ENCODE results near the gene AHCY.
"Not testable (repeated sequence)": the region's sequence is repeated elsewhere in the genome, so short reads cannot be mapped to it uniquely, and the experiment has no call there.

The AHCY gene

DNA sequence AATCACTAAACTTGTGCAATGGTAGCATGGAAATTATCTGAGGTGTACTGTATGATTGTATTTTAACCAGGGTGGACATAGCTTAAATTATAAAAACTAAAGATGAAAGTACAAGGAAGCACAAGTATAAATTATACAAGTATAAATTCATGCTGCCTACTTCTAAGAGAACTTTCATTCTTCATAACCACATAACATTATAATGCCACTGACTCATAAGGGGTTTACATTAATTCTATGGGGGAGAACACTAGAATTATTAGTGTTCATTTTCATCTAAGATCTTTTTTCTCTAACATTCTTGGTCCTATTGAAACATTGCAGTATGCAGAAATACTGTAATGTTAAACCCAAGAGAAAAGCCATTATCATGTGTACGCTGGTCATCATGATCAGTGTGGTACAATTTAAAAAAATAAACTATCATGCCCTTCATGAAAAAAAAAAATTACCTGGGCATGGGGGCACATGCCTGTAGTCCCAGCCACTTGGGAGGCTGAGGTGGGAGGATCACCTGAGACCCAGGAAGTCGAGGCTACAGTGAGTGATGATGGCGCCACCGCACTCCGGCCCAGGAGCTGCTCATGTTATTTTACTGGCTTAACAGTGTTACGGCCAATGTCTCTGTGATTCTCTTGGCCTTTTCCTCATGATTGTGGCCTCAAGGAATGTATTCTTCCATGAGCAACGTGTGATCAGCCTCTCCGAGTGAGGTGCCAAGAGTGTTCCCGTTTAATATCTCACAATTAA is 25.9 kb upstream of the AHCY start:
- in situ Hi-C loops (cut with HindIII; ENCODE audit: low pct_ligation_motif_present, low pct_unique_long_range_greater_than_20kb, low sequenced_read_pairs): no loop called here
- no peak for DNase-seq

DNA sequence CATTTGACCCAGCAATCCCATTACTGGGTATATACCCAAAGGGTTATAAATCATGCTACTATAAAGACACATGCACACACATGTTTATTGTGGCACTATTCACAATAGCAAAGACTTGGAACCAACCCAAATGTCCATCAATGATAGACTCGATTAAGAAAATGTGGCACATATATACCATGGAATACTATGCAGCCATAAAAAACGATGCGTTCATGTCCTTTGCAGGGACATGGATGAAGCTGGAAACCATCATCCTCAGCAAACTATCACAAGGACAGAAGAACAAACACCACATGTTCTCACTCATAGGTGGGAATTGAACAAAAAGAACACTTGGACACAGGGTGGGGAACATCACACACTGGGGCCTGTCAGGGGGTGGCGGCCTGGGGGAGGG is 25.1 kb upstream of the AHCY start:
- DNase-seq; in situ Hi-C loops (cut with HindIII; ENCODE audit: low pct_ligation_motif_present, low pct_unique_long_range_greater_than_20kb, low sequenced_read_pairs): not testable (repeated sequence)

DNA sequence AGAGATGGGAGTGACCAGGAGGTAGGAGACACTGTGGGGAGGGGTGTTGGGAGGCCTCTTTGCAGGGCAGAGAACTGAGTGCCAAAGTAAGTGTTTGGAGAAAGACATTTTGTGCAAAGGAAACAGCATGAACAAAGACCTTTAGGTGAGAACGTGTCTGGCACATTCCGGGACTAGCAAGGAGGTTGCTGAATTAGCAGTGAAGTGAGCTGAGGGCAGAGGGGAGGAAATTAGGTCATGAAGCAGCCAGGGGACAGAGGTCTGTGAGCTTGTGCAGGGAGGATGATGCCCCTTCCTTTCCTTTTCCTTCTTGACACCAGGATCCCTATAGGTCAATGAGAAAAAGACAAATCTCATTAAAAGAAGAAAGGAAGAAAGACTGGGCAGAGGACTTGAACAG is 21.4 kb upstream of the AHCY start:
- DNase-seq: no peak
- in situ Hi-C loops (cut with HindIII; ENCODE audit: low pct_ligation_motif_present, low pct_unique_long_range_greater_than_20kb, low sequenced_read_pairs): no loop called here

DNA sequence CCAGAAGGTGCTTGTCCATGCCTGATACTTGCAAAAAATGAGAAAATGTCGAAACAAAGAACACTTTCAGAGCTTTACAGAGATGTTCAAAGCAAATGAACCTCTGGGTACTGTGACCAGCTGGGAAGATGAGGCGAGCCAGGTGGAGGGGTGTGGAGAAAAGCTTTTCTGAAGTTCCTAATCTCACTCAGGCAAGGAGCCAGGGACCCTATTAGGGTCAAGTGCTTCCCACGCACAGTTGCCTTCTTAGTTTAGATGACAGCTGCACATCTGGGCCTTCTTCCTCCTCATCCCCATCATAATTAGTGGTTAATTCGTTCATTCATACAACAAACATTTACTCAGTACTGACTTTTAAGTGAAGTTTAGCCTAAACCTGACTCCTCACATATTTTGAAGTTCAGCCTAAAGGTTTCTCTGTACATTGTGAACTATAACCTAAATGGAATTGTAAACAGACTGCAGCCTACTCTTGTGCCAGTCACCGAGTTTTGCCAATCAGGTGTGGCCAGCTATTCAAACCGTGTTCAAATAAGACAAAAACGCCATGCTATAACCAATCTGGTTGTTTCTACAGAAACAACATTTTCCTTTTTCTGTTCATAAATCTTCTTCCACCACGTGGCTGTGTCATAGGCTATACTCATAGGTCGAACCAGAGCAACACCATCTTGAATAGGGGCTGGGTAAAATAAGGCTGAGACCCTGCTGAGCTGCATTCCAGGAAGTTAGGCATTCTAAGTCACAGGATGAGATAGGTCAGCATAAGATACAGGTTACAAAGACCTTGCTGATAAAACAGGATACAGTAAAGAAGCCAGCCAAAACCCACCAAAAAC is 19.3 kb upstream of the AHCY start:
- DNase-seq: no peak
- in situ Hi-C loops (cut with HindIII; ENCODE audit: low pct_ligation_motif_present, low pct_unique_long_range_greater_than_20kb, low sequenced_read_pairs): no loop called here

DNA sequence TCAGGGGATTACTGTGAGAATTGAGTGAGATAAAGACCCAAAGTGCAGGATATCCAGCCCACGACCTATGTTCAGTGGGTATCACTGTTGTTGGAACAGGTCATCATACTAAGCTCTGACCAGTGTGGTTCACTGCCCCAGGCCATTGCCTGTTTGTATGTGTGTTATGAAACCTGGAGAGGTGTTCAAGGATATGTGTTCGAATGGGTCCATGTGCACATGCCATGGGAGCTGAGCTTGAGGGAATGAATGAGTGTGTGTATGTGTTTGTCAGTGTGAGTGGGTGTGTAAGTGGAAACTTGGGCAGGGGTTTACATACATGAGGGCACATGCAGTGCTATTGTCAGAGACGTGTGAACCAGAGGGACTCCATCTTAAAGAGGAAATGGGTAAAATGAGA is 17.7 kb upstream of the AHCY start:
- no peak for DNase-seq
- in situ Hi-C loops (cut with HindIII; ENCODE audit: low pct_ligation_motif_present, low pct_unique_long_range_greater_than_20kb, low sequenced_read_pairs): no loop called here

DNA sequence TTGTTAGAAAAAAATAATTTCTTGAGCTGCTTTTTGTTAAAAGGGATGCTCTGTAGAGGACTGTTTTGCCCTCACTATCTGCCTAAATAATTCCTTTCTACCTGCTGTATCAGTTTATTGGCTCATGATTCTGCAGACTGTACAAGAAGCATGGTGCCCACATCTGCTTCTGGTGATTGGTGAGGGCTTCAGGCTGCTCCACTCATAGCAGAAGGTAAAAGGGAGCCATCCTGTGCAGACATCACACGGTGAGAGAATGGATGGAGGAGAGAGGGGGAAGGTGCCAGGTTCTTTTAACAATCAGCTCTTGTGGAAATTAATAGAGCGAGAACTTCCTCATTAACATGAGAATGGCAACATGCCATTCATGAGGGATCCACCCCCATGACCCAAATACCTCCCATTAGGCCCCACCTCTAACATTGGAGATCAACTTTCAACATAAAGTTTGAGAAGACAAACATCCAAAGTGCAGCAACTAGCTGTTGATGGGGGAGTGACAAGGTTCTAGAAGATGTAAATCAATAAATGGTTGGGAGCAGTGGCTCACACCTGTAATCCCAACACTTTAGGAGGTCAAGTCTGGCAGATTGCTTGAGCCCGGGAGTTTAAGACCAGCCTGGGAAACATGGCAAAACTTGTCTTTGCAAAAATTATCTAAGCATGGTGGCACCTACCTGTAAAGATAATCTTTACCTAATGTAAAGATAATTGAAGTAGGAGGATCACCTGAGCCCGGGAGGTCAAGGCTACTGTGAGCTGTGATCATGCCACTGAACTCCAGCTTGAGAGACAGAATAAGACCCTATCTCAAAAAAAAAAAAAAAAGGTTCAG is 15.7 kb upstream of the AHCY start:
- in situ Hi-C loops (cut with HindIII; ENCODE audit: low pct_ligation_motif_present, low pct_unique_long_range_greater_than_20kb, low sequenced_read_pairs): no loop called here
- no peak for DNase-seq

DNA sequence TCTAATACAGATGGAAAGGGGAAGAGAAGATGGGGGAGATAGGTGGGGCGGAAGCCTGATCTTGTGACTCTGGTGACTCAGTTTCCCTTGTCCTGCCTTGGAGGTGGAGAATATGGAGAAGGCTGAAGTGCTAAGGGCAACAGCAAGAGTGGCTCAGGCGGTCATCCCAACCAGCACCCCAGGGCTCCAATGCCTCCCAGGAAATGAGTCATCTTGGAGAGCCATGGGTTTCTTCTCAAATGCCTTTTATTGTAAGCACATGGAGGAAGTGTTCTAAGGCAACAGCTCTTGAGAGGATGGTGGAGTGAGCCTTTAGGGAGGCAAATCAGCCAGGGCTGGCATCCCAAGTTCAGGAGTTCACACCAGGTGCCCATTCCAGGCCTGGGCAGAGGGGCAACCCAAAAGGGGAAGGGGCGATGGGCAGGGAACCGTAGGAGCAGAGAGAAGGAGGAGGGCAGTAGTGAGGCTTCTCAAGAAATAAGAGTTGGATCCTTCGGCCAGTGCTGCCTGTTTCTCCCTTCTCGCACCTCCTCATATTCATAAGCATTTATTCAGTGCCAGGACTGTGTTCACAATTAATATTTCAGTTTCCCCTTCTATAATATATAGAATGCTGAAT is 13.2 kb upstream of the AHCY start:
- peak; percentile 43 for DNase-seq
- in situ Hi-C loops (cut with HindIII; ENCODE audit: low pct_ligation_motif_present, low pct_unique_long_range_greater_than_20kb, low sequenced_read_pairs): no loop called here

DNA sequence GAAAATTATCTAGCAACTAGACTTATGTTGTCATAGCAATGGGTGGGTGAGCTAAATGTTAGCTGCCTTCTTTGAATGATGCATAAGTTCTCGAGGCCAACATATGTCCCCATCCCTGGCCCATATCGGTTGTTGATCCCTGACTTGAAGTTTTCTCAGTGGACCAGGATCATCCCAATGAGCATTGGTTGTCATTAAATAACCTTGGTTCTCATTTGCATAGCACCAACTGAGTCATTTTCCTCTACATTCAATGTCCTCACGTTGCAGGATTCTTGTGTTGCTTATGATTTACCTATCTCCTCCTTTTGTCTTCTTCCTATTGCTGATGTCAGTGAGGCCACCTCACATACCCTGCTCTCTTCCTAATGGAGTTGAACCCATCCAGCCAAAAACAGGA is 12.1 kb upstream of the AHCY start:
- in situ Hi-C loops (cut with HindIII; ENCODE audit: low pct_ligation_motif_present, low pct_unique_long_range_greater_than_20kb, low sequenced_read_pairs): no loop called here
- no peak for DNase-seq

DNA sequence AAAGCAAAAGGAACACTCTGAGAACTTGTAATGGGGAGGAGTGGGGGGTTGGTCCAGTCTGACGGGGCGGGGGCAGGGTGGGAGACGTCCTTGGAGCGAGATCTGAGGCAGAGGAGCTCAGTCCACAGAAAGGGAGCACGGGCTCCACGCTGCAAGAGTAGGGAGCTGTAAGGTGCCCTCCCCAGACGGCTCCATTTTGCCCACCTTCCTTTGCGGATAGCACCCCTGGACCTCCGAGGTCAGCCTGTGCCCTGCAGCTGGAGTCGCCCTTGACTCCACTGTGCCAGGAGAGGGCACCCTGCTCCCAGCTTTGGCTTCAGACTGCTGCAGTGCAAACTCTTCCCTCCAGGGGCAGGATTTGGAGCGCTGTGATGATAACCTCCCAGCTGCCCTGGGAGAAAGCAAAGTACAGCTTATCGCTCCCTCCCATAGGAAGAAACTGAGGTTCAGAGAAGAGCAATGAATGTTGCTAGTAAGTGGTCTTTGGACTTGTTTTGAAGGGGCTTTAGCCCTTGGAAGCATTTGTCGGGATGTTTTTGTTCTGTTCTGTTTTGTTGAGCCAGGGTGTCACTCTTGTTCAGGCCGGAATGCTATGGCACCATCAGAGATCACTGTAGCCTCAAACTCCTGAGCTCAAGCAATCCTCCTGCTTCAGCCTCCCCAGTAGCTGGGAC is 9.5 kb upstream of the AHCY start:
- in situ Hi-C loops (cut with HindIII; ENCODE audit: low pct_ligation_motif_present, low pct_unique_long_range_greater_than_20kb, low sequenced_read_pairs): no loop called here
- peak; percentile 86 for DNase-seq

DNA sequence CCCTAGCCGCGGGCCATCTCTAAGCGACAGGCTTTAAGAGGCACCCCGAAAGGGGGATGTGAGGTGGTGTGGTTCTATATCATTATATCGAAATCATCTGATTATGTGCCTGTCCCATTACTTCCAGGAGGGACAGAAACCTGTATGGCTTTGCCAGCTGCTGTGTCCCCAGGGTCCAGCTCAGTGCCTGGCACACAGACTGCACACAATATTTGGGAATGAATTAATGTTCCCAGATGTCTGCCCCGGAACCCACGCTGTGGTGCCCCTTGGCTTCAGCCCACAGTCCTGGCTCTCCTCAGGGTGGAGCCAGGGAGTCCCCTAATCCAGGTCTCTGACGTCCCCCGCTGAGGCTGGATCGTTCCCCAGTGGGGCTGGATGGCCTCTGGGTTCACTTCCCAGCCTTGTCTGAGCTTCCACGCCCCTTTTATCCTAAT is 8.9 kb upstream of the AHCY start:
- in situ Hi-C loops (cut with HindIII; ENCODE audit: low pct_ligation_motif_present, low pct_unique_long_range_greater_than_20kb, low sequenced_read_pairs): no loop called here
- no peak for DNase-seq

DNA sequence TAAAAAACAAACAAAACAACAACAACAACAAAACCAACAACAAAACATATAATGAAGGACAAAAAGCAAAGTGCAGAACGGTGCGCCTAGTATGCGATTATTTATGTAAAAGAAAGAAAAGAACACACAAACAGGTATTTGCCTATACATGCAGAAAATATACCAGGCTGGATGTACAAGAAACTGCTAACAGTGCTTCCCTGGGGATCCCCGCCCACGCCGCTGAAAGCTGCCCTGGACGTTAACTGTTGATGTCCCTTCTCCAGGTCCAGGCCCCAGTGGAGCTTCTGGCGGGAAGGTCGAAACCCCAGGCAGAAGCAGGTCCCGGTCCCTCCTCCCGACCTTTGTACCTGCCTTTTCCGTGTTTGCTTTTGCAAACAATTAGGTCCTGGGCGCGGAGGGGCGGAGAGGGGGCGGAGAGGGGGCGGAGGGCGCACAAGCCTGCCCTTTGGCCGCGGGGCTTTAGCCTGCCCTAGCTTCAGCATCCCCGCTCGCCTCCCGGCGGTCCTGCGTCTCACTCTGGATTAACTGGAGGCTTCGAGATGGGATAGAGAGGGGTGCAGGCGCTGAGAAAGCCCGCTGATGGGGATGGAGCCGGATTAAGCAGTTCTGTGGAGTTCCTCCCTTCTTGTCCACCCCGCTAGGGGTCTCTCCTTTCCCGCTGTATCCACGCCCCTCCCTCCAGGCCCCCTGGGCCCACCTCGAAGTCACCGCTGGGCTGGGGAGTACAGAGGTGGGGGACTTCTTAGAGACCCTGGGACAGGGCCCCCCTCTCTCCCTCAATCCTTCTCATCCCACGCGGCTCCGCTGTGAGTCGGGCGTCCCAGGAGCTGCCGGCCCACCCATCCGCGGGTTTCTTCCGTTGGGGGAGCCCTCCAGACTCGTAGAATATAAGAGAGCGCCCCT is 8.2 kb upstream of the AHCY start:
- in situ Hi-C loops (cut with HindIII; ENCODE audit: low pct_ligation_motif_present, low pct_unique_long_range_greater_than_20kb, low sequenced_read_pairs): no loop called here
- no peak for DNase-seq

DNA sequence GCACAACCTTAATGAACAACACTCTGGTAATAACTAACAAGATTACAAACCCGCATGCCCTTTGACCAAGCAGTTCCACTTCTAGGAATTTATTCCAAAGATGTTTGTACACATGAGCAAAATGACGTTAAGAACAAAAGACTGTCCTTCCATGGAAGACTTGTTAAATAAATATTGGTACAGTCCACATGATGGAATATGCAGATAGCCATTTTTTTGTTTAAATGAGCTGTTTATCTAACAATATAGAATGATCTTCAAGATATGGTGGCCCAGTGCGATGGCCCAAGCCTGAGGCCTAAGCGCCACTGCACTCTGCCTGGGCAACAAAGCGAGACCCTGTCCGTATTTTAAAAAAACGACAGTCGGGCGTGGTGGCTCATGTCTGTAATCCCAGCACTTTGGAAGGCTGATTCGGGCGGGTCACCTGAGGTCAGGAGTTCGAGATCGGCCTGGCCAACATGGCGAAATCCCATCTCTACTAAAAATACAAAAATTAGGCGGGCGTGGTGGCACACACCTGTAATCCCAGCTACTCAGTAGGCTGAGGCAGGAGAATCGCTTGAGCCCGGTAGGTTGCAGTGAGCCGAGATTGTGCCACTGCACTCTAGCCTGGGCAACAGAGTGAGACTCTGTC is 7.4 kb upstream of the AHCY start:
- in situ Hi-C loops (cut with HindIII; ENCODE audit: low pct_ligation_motif_present, low pct_unique_long_range_greater_than_20kb, low sequenced_read_pairs): no loop called here
- DNase-seq: no peak

DNA sequence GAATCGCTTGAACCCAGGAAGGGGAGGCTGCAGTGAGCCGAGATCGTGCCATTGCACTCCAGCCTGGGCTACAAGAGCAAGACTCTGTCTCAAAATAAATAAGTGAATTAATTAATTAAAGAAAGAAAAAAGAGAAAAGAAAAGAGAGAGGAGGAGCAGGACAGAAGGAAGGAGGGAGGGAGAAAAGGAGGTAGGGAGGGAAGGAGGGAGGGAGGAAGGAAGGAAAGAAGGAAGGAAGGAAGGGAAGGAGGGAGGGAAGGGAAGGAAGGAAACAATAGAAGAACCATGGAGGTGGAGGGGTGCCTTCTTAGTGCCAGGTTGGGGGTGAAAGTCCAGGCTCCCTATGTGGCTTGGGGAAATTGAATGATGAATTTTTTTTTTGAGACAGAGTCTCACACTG is 6.5 kb upstream of the AHCY start:
- DNase-seq: no peak
- in situ Hi-C loops (cut with HindIII; ENCODE audit: low pct_ligation_motif_present, low pct_unique_long_range_greater_than_20kb, low sequenced_read_pairs): no loop called here

DNA sequence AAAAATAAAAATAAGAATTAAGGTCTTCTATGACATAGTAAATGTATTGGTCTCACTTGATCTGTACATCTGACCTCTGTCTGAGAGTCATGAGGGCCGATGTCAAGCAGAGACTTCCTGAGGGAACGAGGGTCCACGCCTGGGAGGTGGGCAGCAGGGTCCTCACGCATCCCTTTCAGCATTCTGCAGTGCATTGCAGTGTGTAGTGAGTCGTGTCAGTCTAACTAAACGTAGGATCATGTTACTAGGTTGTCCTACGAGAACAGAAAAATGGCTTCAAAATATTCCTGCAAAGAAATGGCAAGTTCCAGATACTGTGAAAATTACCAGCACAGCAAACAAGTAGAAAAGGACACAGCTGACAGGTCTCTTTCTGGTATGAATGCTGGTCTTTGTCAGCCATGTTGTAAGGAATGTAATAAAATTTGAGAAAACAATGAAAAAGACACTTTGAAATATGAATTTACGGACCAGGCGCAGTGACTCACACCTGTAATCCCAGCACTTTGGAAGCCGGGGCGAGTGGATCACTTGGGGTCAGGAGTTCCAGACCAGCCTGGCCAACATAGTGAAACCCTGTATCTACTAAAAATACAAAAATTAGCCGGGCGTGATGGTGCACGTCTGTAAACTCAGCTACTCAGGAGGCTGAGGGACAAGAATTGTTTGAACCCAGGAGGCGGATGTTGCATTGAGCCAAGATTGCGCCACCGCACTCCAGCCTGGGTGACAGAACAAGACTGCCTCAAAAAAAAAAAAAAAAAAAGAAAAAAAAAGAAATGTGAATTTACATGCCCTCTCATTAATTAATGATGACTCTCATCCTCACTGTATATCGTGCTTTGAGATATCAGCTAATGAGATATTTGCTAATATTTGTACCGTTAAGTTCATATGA is 2.4 kb upstream of the AHCY start:
- in situ Hi-C loops (cut with HindIII; ENCODE audit: low pct_ligation_motif_present, low pct_unique_long_range_greater_than_20kb, low sequenced_read_pairs): no loop called here
- no peak for DNase-seq

DNA sequence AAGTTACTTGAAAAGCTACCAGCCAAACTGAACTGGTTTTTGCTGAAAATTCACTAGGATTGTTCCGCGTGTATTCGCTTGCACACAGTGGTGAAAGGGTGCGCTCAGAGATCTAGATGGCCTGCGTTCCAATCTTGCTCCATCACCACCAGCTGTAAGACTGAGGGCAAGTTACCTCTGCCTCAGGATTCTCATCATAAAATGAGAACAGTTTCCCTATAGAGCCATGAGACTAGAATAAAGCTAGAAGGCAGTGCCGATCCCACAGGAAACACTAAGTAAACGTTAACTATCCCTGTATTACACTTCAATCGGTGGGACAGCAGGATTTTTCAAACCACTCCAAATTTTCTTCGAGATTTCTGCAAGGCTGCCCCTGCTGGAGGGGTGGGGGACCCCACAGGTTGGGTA is 838 bp downstream of the AHCY start:
- in situ Hi-C loops (cut with HindIII; ENCODE audit: low pct_ligation_motif_present, low pct_unique_long_range_greater_than_20kb, low sequenced_read_pairs): no loop called here
- DNase-seq: peak; percentile 28

All from ACHN (cell line).